Keratinocyte (primary cell): ENCODE measurements around the gene PRPF6. TPM values are rescaled to one million over a fixed set of nuclear protein-coding genes. Genes with fewer than 3 reads are reported as not detected.

Experiments
- DNase-seq: peaks from one replicate; pipeline ENCODE4 v3.0.0-alpha.2; 2011; ENCODE audit warnings: low read depth, missing footprints, low spot score
- FAIRE-seq: peaks from 2 replicates; lab custom pipeline; 2011; peaks lifted over from hg19 to GRCh38; lab: Jason Lieb, UNC
- H2AFZ ChIP-seq: 2 replicates; pipeline ENCODE4 v1.6.0; 2012; ENCODE audit warnings: low read length, control low read depth, inconsistent platforms; ENCODE audit not compliant: control insufficient read depth
- H3K27ac ChIP-seq: 2 replicates; pipeline ENCODE4 v1.5.1; 2011; ENCODE audit warnings: low read length; ENCODE audit not compliant: control insufficient read depth, insufficient read depth
- H3K27me3 ChIP-seq: 3 replicates; pipeline ENCODE4 v1.6.0; 2011; ENCODE audit warnings: low read length; ENCODE audit not compliant: control insufficient read depth, insufficient read depth; ENCODE audit errors: extremely low read depth
- H3K36me3 ChIP-seq, 2 experiments: 2 replicates in 1 of 2; 3 replicates in 1 of 2; pipeline ENCODE4 v1.5.1; 2011; ENCODE audit warnings: low read length in 2 of 2, mild to moderate bottlenecking in 1 of 2; ENCODE audit not compliant: control insufficient read depth in 2 of 2, insufficient read depth in 2 of 2; ENCODE audit errors: extremely low read depth in 1 of 2
- H3K4me1 ChIP-seq: 3 replicates; pipeline ENCODE4 v1.5.1; 2011; ENCODE audit warnings: low read length; ENCODE audit not compliant: control insufficient read depth, insufficient read depth; ENCODE audit errors: extremely low read depth
- H3K4me2 ChIP-seq: 3 replicates; pipeline ENCODE4 v1.6.0; 2011; ENCODE audit warnings: low read depth, low read length; ENCODE audit not compliant: control insufficient read depth, insufficient read depth; ENCODE audit errors: extremely low read depth
- H3K4me3 ChIP-seq, 3 experiments: fragments of 200-600 bp in 1 of 3; sonication (generic) in 1 of 3; 2 replicates in 2 of 3; 3 replicates in 1 of 3; pipeline ENCODE4 v1.5.1; 2011 to 2016; ENCODE audit warnings: low read length in 3 of 3, mild to moderate bottlenecking in 3 of 3, control low read depth in 2 of 3, inconsistent platforms in 1 of 3, low read depth in 1 of 3, mixed read lengths in 1 of 3, mixed run types in 1 of 3, moderate library complexity in 1 of 3; ENCODE audit not compliant: control insufficient read depth in 2 of 3, insufficient read depth in 2 of 3; ENCODE audit errors: extremely low read depth in 1 of 3
- H3K79me2 ChIP-seq: 2 replicates; pipeline ENCODE4 v1.6.0; 2012; ENCODE audit warnings: low read length; ENCODE audit not compliant: control insufficient read depth, insufficient read depth
- H3K9ac ChIP-seq: 3 replicates; pipeline ENCODE4 v1.6.0; 2011; ENCODE audit warnings: low read length; ENCODE audit not compliant: control insufficient read depth, insufficient read depth; ENCODE audit errors: extremely low read depth
- H3K9me1 ChIP-seq: 3 replicates; pipeline ENCODE4 v1.6.0; 2011; ENCODE audit warnings: low read length; ENCODE audit not compliant: control insufficient read depth, insufficient read depth; ENCODE audit errors: extremely low read depth
- H3K9me3 ChIP-seq: 2 replicates; pipeline ENCODE4 v1.5.1; 2012; ENCODE audit warnings: low read depth, low read length; ENCODE audit not compliant: control insufficient read depth
- H4K20me1 ChIP-seq: 3 replicates; pipeline ENCODE4 v1.6.0; 2011; ENCODE audit warnings: low read length; ENCODE audit not compliant: control insufficient read depth, insufficient read depth; ENCODE audit errors: extremely low read depth
- EZH2 ChIP-seq: IDR thresholded peaks from one replicate; pipeline ENCODE4 v1.6.1; 2012; ENCODE audit warnings: inconsistent platforms, mild to moderate bottlenecking, low read length, moderate library complexity
- dilution Hi-C: fragments of 300-500 bp; cut with MboI; formaldehyde crosslinking; loops from one replicate; pipeline ENCODE4 v1.7.0; 2020; ENCODE audit warnings: low sequenced_read_pairs; ENCODE audit not compliant: extremely low pct_ligation_motif_present
- polyA plus RNA-seq, 5 experiments: library from polyadenylated mRNA; depleted of rRNA in 3 of 5; stranded (reverse) in 3 of 5; stranded (forward) in 1 of 5; unstranded in 1 of 5; fragments of >200 nt; gene quantifications; 1 replicate in 1 of 5; 2 replicates in 3 of 5; 3 replicates in 1 of 5; pipeline versions ENCODE4 v1.2.1 to v1.2.3, GENCODE V29; 2011 to 2012; ENCODE audit warnings: missing spikeins in 2 of 5, low read depth in 1 of 5, low replicate concordance in 1 of 5
- TF ChIP-seq, protein P1 (sequence below), 3 experiments: IDR thresholded peaks in 1 of 3; conservative IDR thresholded peaks in 1 of 3; optimal IDR thresholded peaks in 1 of 3; 2 replicates in 2 of 3; 3 replicates in 1 of 3; pipeline versions ENCODE3 to v1.5.1; 2011; ENCODE audit warnings: low read length in 3 of 3, mild to moderate bottlenecking in 3 of 3, moderate library complexity in 2 of 3, control low read depth in 1 of 3, inconsistent platforms in 1 of 3; ENCODE audit not compliant: insufficient read depth in 2 of 3; ENCODE audit errors: extremely low read depth in 1 of 3

Gene PRPF6
- polyA plus RNA-seq, 1 donor (not counting 4 experiments of a cell fraction or from before 2014, with no cell fraction given), result 30.5 TPM

DNA sequence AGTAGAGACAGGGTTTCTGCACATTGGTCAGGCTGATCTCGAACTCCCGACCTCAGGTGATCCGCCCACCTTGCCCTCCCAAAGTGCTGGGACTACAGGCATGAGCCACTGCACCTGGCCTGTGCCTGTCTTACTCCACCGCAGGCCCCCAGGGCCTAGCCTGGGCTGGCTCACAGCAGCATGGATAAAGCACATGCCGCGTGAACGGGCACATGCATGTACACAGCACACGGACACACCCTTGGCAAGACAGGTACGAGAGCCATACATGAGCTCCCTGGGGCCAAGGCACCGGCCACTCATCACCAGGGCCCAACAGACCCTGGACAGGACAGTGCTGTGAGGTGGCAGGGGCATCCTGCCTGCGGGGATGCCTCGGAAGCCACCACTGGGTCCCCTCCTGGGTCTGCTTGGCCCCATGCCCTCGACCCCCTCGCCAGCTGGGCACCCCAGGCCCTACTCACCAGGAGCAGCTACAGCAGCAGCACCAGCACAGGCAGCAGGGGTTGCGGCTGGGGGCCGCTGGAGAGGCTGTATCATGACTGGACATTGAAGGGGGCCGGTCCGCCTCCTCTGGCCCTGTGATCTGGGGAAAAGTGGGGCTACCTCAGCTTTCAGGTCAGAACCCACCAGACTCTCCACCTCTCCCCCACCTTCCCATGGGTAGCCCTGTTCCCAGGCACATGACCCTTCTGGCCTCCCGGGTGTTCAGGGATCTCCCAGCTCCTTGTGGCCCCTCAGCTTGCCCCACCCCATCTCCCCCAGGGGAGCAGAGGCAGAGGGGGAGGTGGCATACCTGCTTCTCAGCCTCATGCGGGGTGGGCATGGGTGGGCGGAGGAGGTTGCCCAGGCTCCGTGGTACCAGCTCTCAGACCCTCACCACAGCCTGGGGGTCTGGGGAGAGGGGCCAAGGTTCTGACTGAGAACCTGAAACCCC lies 95.4 kb downstream of the PRPF6 start:
- Histone ChIP-seq H3K9me1 (no peaks in the 10 kb centered on the region), H3K9ac (no peak overlapping the region), H3K27me3 (no peaks in the 10 kb centered on the region), H3K79me2 (peaks cover 2% of the 10 kb centered on the region), H4K20me1 (no peaks in the 10 kb centered on the region), H2AFZ (no peak overlapping the region), H3K4me2 (no peak overlapping the region), H3K4me3 (no peak overlapping the region), H3K36me3 (peaks cover 0 to 10% of the 10 kb centered on the region in 2 experiments), H3K9me3 (no peaks in the 10 kb centered on the region), H3K4me1 (peaks cover 13% of the 10 kb centered on the region), H3K27ac (no peak overlapping the region)
- dilution Hi-C loops, result no loop called here
- no peak for TF ChIP-seq EZH2
- TF ChIP-seq, protein P1, sequence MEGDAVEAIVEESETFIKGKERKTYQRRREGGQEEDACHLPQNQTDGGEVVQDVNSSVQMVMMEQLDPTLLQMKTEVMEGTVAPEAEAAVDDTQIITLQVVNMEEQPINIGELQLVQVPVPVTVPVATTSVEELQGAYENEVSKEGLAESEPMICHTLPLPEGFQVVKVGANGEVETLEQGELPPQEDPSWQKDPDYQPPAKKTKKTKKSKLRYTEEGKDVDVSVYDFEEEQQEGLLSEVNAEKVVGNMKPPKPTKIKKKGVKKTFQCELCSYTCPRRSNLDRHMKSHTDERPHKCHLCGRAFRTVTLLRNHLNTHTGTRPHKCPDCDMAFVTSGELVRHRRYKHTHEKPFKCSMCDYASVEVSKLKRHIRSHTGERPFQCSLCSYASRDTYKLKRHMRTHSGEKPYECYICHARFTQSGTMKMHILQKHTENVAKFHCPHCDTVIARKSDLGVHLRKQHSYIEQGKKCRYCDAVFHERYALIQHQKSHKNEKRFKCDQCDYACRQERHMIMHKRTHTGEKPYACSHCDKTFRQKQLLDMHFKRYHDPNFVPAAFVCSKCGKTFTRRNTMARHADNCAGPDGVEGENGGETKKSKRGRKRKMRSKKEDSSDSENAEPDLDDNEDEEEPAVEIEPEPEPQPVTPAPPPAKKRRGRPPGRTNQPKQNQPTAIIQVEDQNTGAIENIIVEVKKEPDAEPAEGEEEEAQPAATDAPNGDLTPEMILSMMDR (optimal IDR thresholded peaks at IDR 0.05 in 1 of 3, IDR thresholded peaks at IDR 0.05 in 1 of 3, conservative IDR thresholded peaks at IDR 0.05 in 1 of 3; ENCODE audit: extremely low read depth in 1 of 3, insufficient read depth in 2 of 3, low read length in 3 of 3), result no peak
- DNase-seq (no peak), FAIRE-seq (no peak)

GRCh38 chr20:64077094-64077493 lies 96.2 kb downstream of the PRPF6 start:
- H3K9ac ChIP-seq, result no peak overlapping the region
- H3K4me3 ChIP-seq, result no peak overlapping the region
- no peaks in the 10 kb centered on the region for H3K9me1 ChIP-seq
- peaks cover 2% of the 10 kb centered on the region for H3K79me2 ChIP-seq
- DNase-seq (no peak), FAIRE-seq (no peak)
- H3K27me3 ChIP-seq, result peaks cover 6% of the 10 kb centered on the region
- H3K36me3 ChIP-seq, result peaks cover 0 to 9% of the 10 kb centered on the region in 2 experiments
- H3K4me2 ChIP-seq, result no peak overlapping the region
- H3K27ac ChIP-seq, result no peak overlapping the region
- no peak overlapping the region for H2AFZ ChIP-seq
- peaks cover 13% of the 10 kb centered on the region for H3K4me1 ChIP-seq
- H3K9me3 ChIP-seq, result no peaks in the 10 kb centered on the region
- no peaks in the 10 kb centered on the region for H4K20me1 ChIP-seq
- TF ChIP-seq EZH2, result no peak
- TF ChIP-seq, protein P1 (optimal IDR thresholded peaks at IDR 0.05 in 1 of 3, IDR thresholded peaks at IDR 0.05 in 1 of 3, conservative IDR thresholded peaks at IDR 0.05 in 1 of 3; ENCODE audit: extremely low read depth in 1 of 3, insufficient read depth in 2 of 3, low read length in 3 of 3), result no peak
- dilution Hi-C loops, result no loop called here
